Umbilical cord (tissue), 2 donors: Measurements from ENCODE around the gene TXNDC2. TPM values are rescaled to one million over a fixed set of nuclear protein-coding genes. Genes with fewer than 3 reads are reported as not detected.

Experiments used
- DNase-seq: peaks from one replicate; pipeline ENCODE4 v3.0.0-alpha.2; 2015; ENCODE audit warnings: low spot score
- total RNA-seq: library from RNA; depleted of rRNA; stranded (reverse); fragments of >200 nt; gene quantifications from one replicate; pipeline ENCODE4 v1.2.3, GENCODE V29; 2014; ENCODE audit warnings: low replicate concordance; ENCODE audit not compliant: insufficient read depth

The TXNDC2 gene
- total RNA-seq, 1 donor from 2014 or later = 5.1 TPM

- DNase-seq = no peak
These were observed 45.4 kb downstream of the TXNDC2 start for GRCh38 chr18:9931146-9931545.

- no peak for DNase-seq
These were observed 45.9 kb downstream of the TXNDC2 start for GRCh38 chr18:9931678-9932077.

GRCh38 chr18:9933865-9934264 lies 48.1 kb downstream of the TXNDC2 start:
- DNase-seq = no peak

GRCh38 chr18:9934274-9934673 lies 48.5 kb downstream of the TXNDC2 start:
- DNase-seq = no peak

Other genes with a start within 250 kb of the TXNDC2 start
- gene RAB31, start 177.7 kb upstream of the TXNDC2 start, total RNA-seq = 41.7 TPM
- gene VAPA, start 28.0 kb downstream of the TXNDC2 start, total RNA-seq = 168 TPM